Pancreas (tissue), 10 donors: ENCODE measurements around the gene SLC29A3. TPM values are rescaled to one million over a fixed set of nuclear protein-coding genes. Genes with fewer than 3 reads are reported as not detected.
A peak's percentile ranks its signal among the peaks of the same experiment; 100 is the strongest.
"Not testable (repeated sequence)": the region's sequence is repeated elsewhere in the genome, so short reads cannot be mapped to it uniquely, and the experiment has no call there.

ENCODE experiments used
- ATAC-seq, 4 donors: fragments of 200-7000 bp; cut with Tn5 transposase; one replicate each; pipeline versions ENCODE4 v1.8.0 to v1.9.1; 2020; ENCODE audit warnings: mild to moderate bottlenecking in 4 of 4, moderate library complexity in 4 of 4
- DNase-seq, 6 donors: peaks; one replicate each; pipeline ENCODE4 v3.0.0-alpha.2; 2020
- FAIRE-seq: peaks from 2 replicates; lab custom pipeline; 2012; peaks lifted over from hg19 to GRCh38; lab: Jason Lieb, UNC
- H3K27ac ChIP-seq, 4 donors: fragments of 200-600 bp; sonication (generic); 1 replicate in 3 of 4; 2 replicates in 1 of 4; pipeline versions ENCODE4 v1.5.0 to v1.8.0; 2020
- H3K27me3 ChIP-seq, 4 donors: fragments of 200-600 bp; one replicate each; pipeline ENCODE4 v1.8.0; 2021
- H3K36me3 ChIP-seq, 3 donors: fragments of 200-600 bp; sonication (generic) in 1 of 3; one replicate each; pipeline versions ENCODE4 v1.5.0 to v1.8.0; 2020 to 2021
- H3K4me1 ChIP-seq, 3 donors: fragments of 200-600 bp; one replicate each; pipeline ENCODE4 v1.8.0; 2021
- H3K4me3 ChIP-seq, 4 donors: fragments of 200-600 bp; sonication (generic) in 2 of 4; one replicate each; pipeline versions ENCODE4 v1.5.0 to v1.8.0; 2020 to 2021
- H3K9me3 ChIP-seq, 4 donors: fragments of 200-600 bp; one replicate each; pipeline ENCODE4 v1.8.0; 2021
- CTCF ChIP-seq, 4 donors: fragments of 200-600 bp; sonication (generic) in 3 of 4; IDR thresholded peaks; one replicate each; pipeline versions ENCODE4 v1.5.0 to v1.8.0; 2021; ENCODE audit warnings: antibody characterized with exemption in 4 of 4
- WGBS, 2 donors: extraction: QIAGEN DNeasy Blood & Tissue Kit; methylation state at CpG; one replicate each; pipeline ENCODE4 v1.1.7; 2013; 5-methylcytosine and 5-hydroxymethylcytosine counted together
- intact Hi-C, 3 donors: fragments of 100-400 bp; cut with DNase I; formaldehyde crosslinking; loops; one replicate each; pipeline versions ENCODE4 v1.11.1 to v1.14.2; 2022
- polyA plus RNA-seq, 2 donors: library from polyadenylated mRNA; stranded (reverse); fragments of 200-250 nt; gene quantifications; one replicate each; pipeline ENCODE4 v1.2.3, GENCODE V29; 2013
- total RNA-seq, 6 donors: library from RNA; stranded (reverse); fragmentation: NEBNext Ultra II Directional in 4 of 6; extraction: Animal tissue kit (Norgen Biotek cat#: 25700) in 4 of 6; gene quantifications; one replicate each; pipeline versions ENCODE4 v1.2.1 to v1.2.4, GENCODE V29; 2021 to 2023
- donor health status: healthy with polysubstance abuse.
- donor health status: DM: no; HTN: no; CAD: no; lungs with moderate emphysema.
- donor health status: DM: no; HTN: no; CAD: no.
- donor health status: control.
- donor health status: control.
- donor health status: Bipolar disorder and iron deficiency.
- donor health status: DM: yes; HTN: yes; CAD: no.
- donor health status: DM: no; HTN: no; CAD: no.
- donor health status: DM: no; HTN: no; CAD: no.
- donor health status: DM: yes; HTN: yes; CAD: no.

SLC29A3 gene
- total and polyA plus RNA-seq, 8 donors, result 2.2 to 7.0 (median 3.2) TPM

- no peak for FAIRE-seq
- no peak overlapping the region for H3K27ac ChIP-seq
- H3K27me3 ChIP-seq, result no peaks in the 10 kb centered on the region
- WGBS, 2 donors, result 87 to 92% methylated on average over 6 of the region's 6 CpGs
- no peaks in the 10 kb centered on the region for H3K9me3 ChIP-seq
- no peaks in the 10 kb centered on the region for H3K4me1 ChIP-seq
- no peak for TF ChIP-seq CTCF (IDR thresholded peaks at IDR 0.05)
- peak in 1 of 6 donors; percentile 31 for DNase-seq
- ATAC-seq, result no peak
- H3K36me3 ChIP-seq, result no peaks in the 10 kb centered on the region
- intact Hi-C loops, result no loop called here
- no peak overlapping the region for H3K4me3 ChIP-seq
Observed at GRCh38 chr10:71294091-71294561, 24.9 kb upstream of the SLC29A3 start.

GRCh38 chr10:71294856-71295255 is 24.2 kb upstream of the SLC29A3 start:
- no peak overlapping the region for H3K4me3 ChIP-seq
- DNase-seq (peak in 1 of 6 donors; percentile 34), FAIRE-seq (no peak), ATAC-seq (no peak)
- no peaks in the 10 kb centered on the region for H3K36me3 ChIP-seq
- H3K27me3 ChIP-seq, result no peaks in the 10 kb centered on the region
- intact Hi-C loops, result no loop called here
- H3K9me3 ChIP-seq, result no peaks in the 10 kb centered on the region
- WGBS, 2 donors, result 87 to 90% methylated on average over 4 of the region's 4 CpGs
- no peak overlapping the region for H3K27ac ChIP-seq
- no peaks in the 10 kb centered on the region for H3K4me1 ChIP-seq
- no peak for TF ChIP-seq CTCF (IDR thresholded peaks at IDR 0.05)

DNA sequence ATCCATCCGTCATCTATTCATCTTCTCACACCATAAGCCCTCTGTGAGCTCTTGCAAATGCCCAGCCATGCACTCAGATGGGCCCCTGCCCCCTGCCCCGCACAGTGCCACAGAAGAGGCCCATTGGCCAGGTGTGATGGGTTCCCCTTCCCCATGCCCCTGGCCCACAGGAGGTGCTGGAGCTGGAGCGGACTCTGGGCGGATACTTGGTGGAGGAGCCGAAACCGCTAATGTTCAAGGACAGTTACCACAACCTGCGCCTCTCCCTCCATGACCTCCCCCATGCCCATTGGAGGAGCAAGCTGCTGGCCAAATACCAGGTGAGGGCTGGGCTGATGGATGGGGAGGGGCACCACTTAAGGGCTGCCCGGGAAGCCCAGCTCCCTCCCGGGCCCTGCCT is 23.4 kb upstream of the SLC29A3 start:
- intact Hi-C loops, result no loop called here
- no peak for TF ChIP-seq CTCF (IDR thresholded peaks at IDR 0.05)
- Histone ChIP-seq H3K4me1 (no peaks in the 10 kb centered on the region), H3K27ac (no peak overlapping the region), H3K4me3 (no peak overlapping the region), H3K27me3 (no peaks in the 10 kb centered on the region), H3K36me3 (no peaks in the 10 kb centered on the region), H3K9me3 (no peaks in the 10 kb centered on the region)
- FAIRE-seq (no peak), ATAC-seq (no peak), DNase-seq (peak in 1 of 6 donors; percentile 46)
- 91 to 95% methylated on average over 9 of the region's 9 CpGs for WGBS, 2 donors

DNA sequence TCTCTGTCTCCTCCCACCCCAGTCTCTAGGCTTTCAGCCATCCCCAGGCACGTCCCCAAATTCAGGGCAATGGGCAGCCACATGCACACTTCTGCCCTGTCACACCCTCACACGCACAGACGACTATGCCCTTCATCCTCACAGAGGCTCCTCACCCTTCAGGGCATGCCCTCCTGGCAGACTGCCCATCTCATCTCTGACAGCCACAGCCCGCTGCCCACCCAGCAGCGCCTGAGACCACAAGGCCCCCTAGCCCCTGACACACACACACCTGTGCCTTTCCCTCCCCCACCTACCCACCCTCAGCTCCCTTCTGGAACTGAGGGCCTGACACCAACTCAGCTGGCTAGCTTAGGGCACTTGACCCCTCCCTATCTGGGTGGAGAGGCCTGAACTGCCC is 23.0 kb upstream of the SLC29A3 start:
- 68 to 82% methylated on average over 5 of the region's 5 CpGs for WGBS, 2 donors
- no peaks in the 10 kb centered on the region for H3K4me1 ChIP-seq
- intact Hi-C loops, result no loop called here
- TF ChIP-seq CTCF (IDR thresholded peaks at IDR 0.05), result no peak
- ATAC-seq (no peak), FAIRE-seq (no peak), DNase-seq (no peak)
- no peak overlapping the region for H3K27ac ChIP-seq
- H3K9me3 ChIP-seq, result no peaks in the 10 kb centered on the region
- H3K4me3 ChIP-seq, result no peak overlapping the region
- no peaks in the 10 kb centered on the region for H3K36me3 ChIP-seq
- H3K27me3 ChIP-seq, result no peaks in the 10 kb centered on the region

DNA sequence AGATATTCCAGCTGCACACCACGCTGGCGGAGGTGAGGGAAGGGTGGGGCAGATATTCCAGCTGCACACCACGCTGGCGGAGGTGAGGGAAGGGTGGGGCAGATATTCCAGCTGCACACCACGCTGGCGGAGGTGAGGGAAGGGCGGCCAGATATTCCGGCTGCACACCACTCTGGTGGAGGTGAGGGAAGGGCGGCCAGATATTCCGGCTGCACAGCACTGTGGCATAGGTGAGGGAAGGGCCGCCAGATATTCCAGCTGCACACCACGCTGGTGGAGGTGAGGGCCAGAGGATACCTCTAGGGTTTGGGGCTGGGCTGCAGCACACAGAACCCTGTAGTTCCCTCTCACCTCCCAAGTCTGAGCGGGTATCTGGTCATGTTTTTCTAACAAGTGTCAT is 22.2 kb upstream of the SLC29A3 start:
- H3K27me3 ChIP-seq, H3K27ac ChIP-seq, intact Hi-C loops, H3K9me3 ChIP-seq, FAIRE-seq, H3K36me3 ChIP-seq, H3K4me3 ChIP-seq, H3K4me1 ChIP-seq, ATAC-seq: not testable (repeated sequence)
- peak in 1 of 6 donors; percentile 22 for DNase-seq
- WGBS, 2 donors, result 89 to 94% methylated on average over 13 of the region's 13 CpGs
